HepG2 (cell line): ENCODE measurements around the gene HOXB4. TPM values are rescaled to one million over a fixed set of nuclear protein-coding genes. Genes with fewer than 3 reads are reported as not detected.

Experiments used
- ATAC-seq: fragments of 200-7000 bp; cut with Tn5 transposase; 3 replicates; pipeline ENCODE4 v1.9.1; 2020; ENCODE audit warnings: mild to moderate bottlenecking, moderate library complexity
- BruUV-seq: library from RNA; stranded (reverse); fragments of 400-500 nt; replicated peaks from 2 replicates; lab custom pipeline; 2021; lab: Mats Ljungman, UMichigan
- CTCF ChIA-PET: fragments of 300-600 bp; formaldehyde crosslinking; extraction: SDS; loops from one replicate; lab custom pipeline; 2021; ENCODE audit warnings: low total read pairs, inconsistent platforms, low intra/inter-chr PET ratio; lab: Yijun Ruan, JAX
- POLR2A ChIA-PET: fragments of 350-600 bp; sonication (Branson Sonifier 250); formaldehyde crosslinking; loops from one replicate; lab custom pipeline; 2020; ENCODE audit warnings: antibody characterized with exemption, inconsistent platforms; lab: Yijun Ruan, JAX
- DNase-seq: peaks from one replicate; pipeline ENCODE4 v3.0.0-alpha.2; 2015; ENCODE audit warnings: low spot score
- FAIRE-seq: peaks from 3 replicates; lab custom pipeline; 2011; peaks lifted over from hg19 to GRCh38; lab: Jason Lieb, UNC
- H2AFZ ChIP-seq: one replicate; pipeline ENCODE4 v1.6.1; 2011; ENCODE audit warnings: low read length, inconsistent platforms
- H3K27ac ChIP-seq: fragments of 300-600 bp; 3 replicates; pipeline ENCODE4 v1.8.0; 2011; ENCODE audit warnings: mixed run types, mild to moderate bottlenecking, mixed read lengths, low read length, inconsistent platforms; ENCODE audit not compliant: insufficient read depth; ENCODE audit errors: extremely low read length
- H3K27me3 ChIP-seq, 2 experiments: fragments of 200-600 bp in 1 of 2; 2 replicates in 1 of 2; 3 replicates in 1 of 2; pipeline versions ENCODE4 v1.6.0 to v1.8.0; 2011; ENCODE audit warnings: low read length in 2 of 2, mild to moderate bottlenecking in 2 of 2, moderate library complexity in 2 of 2, inconsistent platforms in 1 of 2; ENCODE audit not compliant: insufficient read depth in 2 of 2, control insufficient read depth in 1 of 2
- H3K36me3 ChIP-seq, 2 experiments: fragments of 200-600 bp in 1 of 2; replicated peaks in 1 of 2; 2 replicates in 1 of 2; 3 replicates in 1 of 2; pipeline versions ENCODE4 v1.5.1 to v1.8.0; 2011; ENCODE audit warnings: low read length in 2 of 2, inconsistent platforms in 1 of 2; ENCODE audit not compliant: insufficient read depth in 2 of 2, control insufficient read depth in 1 of 2
- H3K4me1 ChIP-seq: 2 replicates; pipeline ENCODE4 v1.5.1; 2012; ENCODE audit warnings: low read length, inconsistent platforms; ENCODE audit not compliant: insufficient read depth
- H3K4me2 ChIP-seq: 2 replicates; pipeline ENCODE4 v1.6.0; 2011; ENCODE audit warnings: low read depth, low read length, inconsistent platforms
- H3K4me3 ChIP-seq, 3 experiments: fragments of 200-600 bp in 1 of 3; sonication (generic), shearing (Covaris generic) in 1 of 3; replicated peaks in 1 of 3; 2 replicates each; pipeline ENCODE4 v1.5.1; 2011 to 2016; ENCODE audit warnings: low read length in 3 of 3, inconsistent platforms in 2 of 3, low read depth in 2 of 3, mild to moderate bottlenecking in 2 of 3, control low read depth in 1 of 3, mixed read lengths in 1 of 3; ENCODE audit not compliant: insufficient read depth in 1 of 3
- H3K79me2 ChIP-seq: one replicate; pipeline ENCODE4 v1.6.1; 2011; ENCODE audit warnings: low read length, inconsistent platforms; ENCODE audit not compliant: insufficient read depth
- H3K9ac ChIP-seq: 2 replicates; pipeline ENCODE4 v1.6.0; 2011; ENCODE audit warnings: mild to moderate bottlenecking, low read depth, low read length, inconsistent platforms; ENCODE audit not compliant: insufficient read depth
- H3K9me3 ChIP-seq: 2 replicates; pipeline ENCODE4 v1.5.1; 2012; ENCODE audit warnings: mild to moderate bottlenecking, low read length
- H4K20me1 ChIP-seq: 2 replicates; pipeline ENCODE4 v1.6.0; 2011; ENCODE audit warnings: inconsistent platforms, mild to moderate bottlenecking, low read length, moderate library complexity; ENCODE audit not compliant: insufficient read depth
- CBX2 ChIP-seq, 2 experiments: fragments of 200-600 bp in 1 of 2; sonication (generic); formaldehyde crosslinking in 1 of 2; IDR thresholded peaks; 2 replicates each; pipeline versions ENCODE4 v1.7.0 to v1.8.1; 2018 to 2022; ENCODE audit warnings: low read depth in 2 of 2, low read length in 1 of 2, mild to moderate bottlenecking in 1 of 2, missing genetic modification reagents in 1 of 2
- CSRNP2 ChIP-seq: sonication (generic); formaldehyde crosslinking; conservative IDR thresholded peaks from 2 replicates; pipeline ENCODE4 v1.8.0; 2022; ENCODE audit warnings: low read depth, missing genetic modification reagents
- FOXK2 ChIP-seq: fragments of 450-650 bp; IDR thresholded peaks from 2 replicates; pipeline ENCODE4 v1.6.1; 2016
- GATA4 ChIP-seq: sonication (generic); IDR thresholded peaks from 2 replicates; pipeline ENCODE4 v1.6.1; 2016; ENCODE audit warnings: antibody characterized with exemption, low read depth, borderline replicate concordance
- MXD4 ChIP-seq: IDR thresholded peaks from 2 replicates; pipeline ENCODE4 v1.6.1; 2016; ENCODE audit warnings: mild to moderate bottlenecking, missing biosample characterization, missing genetic modification reagents
- PAWR ChIP-seq: sonication (generic); formaldehyde crosslinking; IDR thresholded peaks from 2 replicates; pipeline ENCODE4 v1.4.0; 2020; ENCODE audit warnings: missing genetic modification reagents, mild to moderate bottlenecking, borderline replicate concordance
- RNF2 ChIP-seq: fragments of 450-650 bp; conservative IDR thresholded peaks from 2 replicates; pipeline ENCODE4 v1.6.1; 2016; ENCODE audit warnings: low read depth
- SRSF1 ChIP-seq: fragments of 200-400 bp; formaldehyde crosslinking; optimal IDR thresholded peaks from 2 replicates; pipeline ENCODE3; 2017; ENCODE audit warnings: mild to moderate bottlenecking, low read depth, low read length, moderate library complexity
- SSRP1 ChIP-seq: IDR thresholded peaks from 2 replicates; pipeline ENCODE4 v1.6.1; 2016; ENCODE audit warnings: control low read depth
- XRCC5 ChIP-seq: fragments of 200-400 bp; formaldehyde crosslinking; optimal IDR thresholded peaks from 2 replicates; pipeline ENCODE3; 2017; ENCODE audit warnings: mild to moderate bottlenecking, low read length
- ZFP36 ChIP-seq: fragments of 150-350 bp; IDR thresholded peaks from 2 replicates; pipeline ENCODE4 v1.6.1; 2018; ENCODE audit warnings: borderline replicate concordance, low read length, low read depth; ENCODE audit not compliant: partially characterized antibody
- ZNF275 ChIP-seq: sonication (generic); formaldehyde crosslinking; IDR thresholded peaks from 2 replicates; pipeline ENCODE4 v1.8.0; 2022; ENCODE audit warnings: missing genetic modification reagents, mild to moderate bottlenecking, inconsistent platforms, borderline replicate concordance
- ZNF3 ChIP-seq: IDR thresholded peaks from 2 replicates; pipeline ENCODE4 v1.7.0; 2017; ENCODE audit warnings: inconsistent platforms
- ZNF512 ChIP-seq: sonication (generic); formaldehyde crosslinking; IDR thresholded peaks from 2 replicates; pipeline ENCODE4 v1.4.0; 2020; ENCODE audit warnings: mild to moderate bottlenecking, missing genetic modification reagents
- ZNF577 ChIP-seq: sonication (generic); formaldehyde crosslinking; IDR thresholded peaks from 2 replicates; pipeline ENCODE4 v1.4.0; 2020; ENCODE audit warnings: mild to moderate bottlenecking, low read depth, missing genetic modification reagents, borderline replicate concordance
- ZNF704 ChIP-seq: sonication (generic); formaldehyde crosslinking; IDR thresholded peaks from 2 replicates; pipeline ENCODE4 v1.8.1; 2023; ENCODE audit warnings: mild to moderate bottlenecking, inconsistent platforms, moderate library complexity, missing genetic modification reagents, borderline replicate concordance
- ZNF724P ChIP-seq: sonication (generic); formaldehyde crosslinking; IDR thresholded peaks from 2 replicates; pipeline ENCODE4 v1.8.0; 2022; ENCODE audit warnings: missing genetic modification reagents, borderline replicate concordance
- ZNF891 ChIP-seq: sonication (generic); formaldehyde crosslinking; IDR thresholded peaks from 2 replicates; pipeline ENCODE4 v1.5.0; 2020; ENCODE audit warnings: mild to moderate bottlenecking, missing genetic modification reagents
- WGBS: methylation state at CpG from one replicate; pipeline ENCODE4 v1.1.6; 2017; ENCODE audit warnings: low lambda C conversion rate; 5-methylcytosine and 5-hydroxymethylcytosine counted together
- in situ Hi-C: cut with HindIII; loops from 2 replicates; pipeline ENCODE4 v1.10.0; 2017; ENCODE audit warnings: low pct_unique_long_range_greater_than_20kb; ENCODE audit not compliant: extremely low pct_ligation_motif_present
- intact Hi-C: fragments of 100-400 bp; cut with micrococcal nuclease; formaldehyde crosslinking; loops from one replicate; pipeline ENCODE4 v1.10.0; 2022; ENCODE audit not compliant: unreplicated experiment
- polyA plus RNA-seq, 8 experiments: library from polyadenylated mRNA; depleted of rRNA in 3 of 8; stranded (reverse) in 7 of 8; unstranded in 1 of 8; fragments of >200 nt; fragmentation: Illumina TruSeq in 4 of 8; extraction: Trizol in 4 of 8; gene quantifications; 2 replicates each; pipeline versions ENCODE4 v1.2.1 to v1.2.3, GENCODE V29; 2011 to 2016; ENCODE audit warnings: low read depth in 4 of 8, missing spikeins in 1 of 8, mixed read lengths in 1 of 8; ENCODE audit not compliant: insufficient read depth in 1 of 8
- total RNA-seq, 5 experiments: library from RNA; depleted of rRNA; stranded (reverse); fragments of >200 nt; fragmentation: Illumina TruSeq; extraction: Trizol; gene quantifications; 2 replicates each; pipeline ENCODE4 v1.2.3, GENCODE V29; 2016; ENCODE audit warnings: low read depth in 1 of 5

The HOXB4 gene
- total and polyA plus RNA-seq, 2 of the 13 experiments (the other 11 are each of a cell fraction or from before 2014, with no cell fraction given) = not detected

GRCh38 chr17:48579760-48580554 is 1.8 kb upstream of the HOXB4 start:
- H3K36me3 ChIP-seq = no peaks in the 10 kb centered on the region
- H3K9me3 ChIP-seq = no peaks in the 10 kb centered on the region
- CTCF ChIA-PET = no interaction called here
- no peaks in the 10 kb centered on the region for H3K4me1 ChIP-seq
- DNase-seq (no peak), ATAC-seq (no peak), FAIRE-seq (no peak)
- H3K4me2 ChIP-seq = no peak overlapping the region
- no peak overlapping the region for H3K4me3 ChIP-seq
- POLR2A ChIA-PET = no interaction called here
- intact Hi-C loops (no loop called here), in situ Hi-C loops (no loop called here)
- H3K79me2 ChIP-seq = no peaks in the 10 kb centered on the region
- no peak overlapping the region for H3K9ac ChIP-seq
- H3K27ac ChIP-seq = no peak overlapping the region
- no TSS peak for BruUV-seq
- H3K27me3 ChIP-seq = peaks cover 31 to 86% of the 10 kb centered on the region in 2 experiments
- 28% methylated on average over 26 of the region's 26 CpGs for WGBS
- peaks cover 4% of the 10 kb centered on the region; the same call in 1 of the 2 replicates for H4K20me1 ChIP-seq
- no peak overlapping the region for H2AFZ ChIP-seq
- TF ChIP-seq SRSF1 = no peak
- TF ChIP-seq ZFP36 = peak; percentile 81
- no peak for TF ChIP-seq SSRP1 (CRISPR knock-in tag)
- no peak for TF ChIP-seq XRCC5
- TF ChIP-seq ZNF891 (CRISPR knock-in tag) = no peak
- TF ChIP-seq ZNF3 (CRISPR knock-in tag) = no peak
- TF ChIP-seq GATA4 = no peak
- no peak for TF ChIP-seq ZNF512 (CRISPR knock-in tag)
- TF ChIP-seq ZNF724P (CRISPR knock-in tag) = no peak
- TF ChIP-seq CSRNP2 (CRISPR knock-in tag) = no peak
- TF ChIP-seq CBX2 (IDR thresholded peaks at IDR 0.05; ENCODE audit: low read depth, low read length) = peak; percentile 97
- TF ChIP-seq CBX2 (CRISPR knock-in tag; IDR thresholded peaks at IDR 0.05; ENCODE audit: low read depth) = no peak
- peak; percentile 52; the same call in 1 of the 2 replicates for TF ChIP-seq RNF2
- no peak for TF ChIP-seq MXD4 (CRISPR knock-in tag)
- no peak for TF ChIP-seq FOXK2
- no peak for TF ChIP-seq ZNF704 (CRISPR knock-in tag)
- no peak for TF ChIP-seq ZNF275 (CRISPR knock-in tag)
- TF ChIP-seq ZNF577 (CRISPR knock-in tag) = no peak
- no peak for TF ChIP-seq PAWR
